ENCODE data around the gene CDKL1.

DNA sequence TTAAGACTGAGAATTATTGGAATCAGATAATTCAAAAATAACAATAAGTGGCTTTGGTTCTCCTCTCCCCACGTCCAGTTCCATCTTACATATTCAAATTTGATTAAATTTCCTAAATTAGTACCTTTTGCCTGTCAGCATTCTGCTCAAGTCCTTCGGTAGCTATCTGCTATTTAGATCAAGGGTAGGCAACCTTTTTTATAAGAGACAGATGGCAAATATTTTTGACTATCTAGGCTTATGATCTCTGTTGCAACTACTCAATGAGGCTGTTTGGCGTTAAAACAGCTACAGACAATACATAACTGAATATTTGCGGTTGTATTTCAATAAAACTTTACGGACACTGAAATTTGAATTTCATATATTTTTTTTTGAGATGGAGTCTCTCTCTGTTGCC lies 106.4 kb downstream of the CDKL1 start:
- TF ChIP-seq, protein P1, sequence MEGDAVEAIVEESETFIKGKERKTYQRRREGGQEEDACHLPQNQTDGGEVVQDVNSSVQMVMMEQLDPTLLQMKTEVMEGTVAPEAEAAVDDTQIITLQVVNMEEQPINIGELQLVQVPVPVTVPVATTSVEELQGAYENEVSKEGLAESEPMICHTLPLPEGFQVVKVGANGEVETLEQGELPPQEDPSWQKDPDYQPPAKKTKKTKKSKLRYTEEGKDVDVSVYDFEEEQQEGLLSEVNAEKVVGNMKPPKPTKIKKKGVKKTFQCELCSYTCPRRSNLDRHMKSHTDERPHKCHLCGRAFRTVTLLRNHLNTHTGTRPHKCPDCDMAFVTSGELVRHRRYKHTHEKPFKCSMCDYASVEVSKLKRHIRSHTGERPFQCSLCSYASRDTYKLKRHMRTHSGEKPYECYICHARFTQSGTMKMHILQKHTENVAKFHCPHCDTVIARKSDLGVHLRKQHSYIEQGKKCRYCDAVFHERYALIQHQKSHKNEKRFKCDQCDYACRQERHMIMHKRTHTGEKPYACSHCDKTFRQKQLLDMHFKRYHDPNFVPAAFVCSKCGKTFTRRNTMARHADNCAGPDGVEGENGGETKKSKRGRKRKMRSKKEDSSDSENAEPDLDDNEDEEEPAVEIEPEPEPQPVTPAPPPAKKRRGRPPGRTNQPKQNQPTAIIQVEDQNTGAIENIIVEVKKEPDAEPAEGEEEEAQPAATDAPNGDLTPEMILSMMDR (IDR thresholded peaks at IDR 0.05): no peak
- no peak for TF ChIP-seq EP300 (IDR thresholded peaks at IDR 0.05)
